ENCODE results near the gene KIAA2012.

DNA sequence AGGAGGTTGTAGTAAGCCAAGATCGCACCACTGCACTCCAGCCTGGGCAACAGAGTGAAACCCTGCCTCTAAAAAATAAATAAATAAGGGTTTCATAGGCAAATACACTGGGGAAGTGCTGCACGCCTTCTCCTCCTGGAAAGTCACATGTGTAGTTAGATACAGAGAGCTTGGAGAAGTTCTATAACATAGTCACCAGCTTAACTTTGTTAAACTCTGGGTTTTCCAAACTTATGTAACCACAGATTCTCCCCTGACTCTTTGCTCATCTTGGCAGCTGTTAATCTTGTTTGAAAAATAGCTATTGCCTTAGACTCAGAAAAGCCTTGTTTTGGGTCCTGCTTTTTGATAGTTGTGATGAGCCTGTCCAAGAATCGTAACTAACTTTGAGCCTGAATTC, 25.2 kb downstream of the KIAA2012 start:
- TF ChIP-seq CTCF (IDR thresholded peaks at IDR 0.05), result no peak
- TF ChIP-seq EZH2 (IDR thresholded peaks at IDR 0.05; ENCODE audit: borderline replicate concordance, insufficient read depth, low read depth, low read length, poor library complexity, severe bottlenecking), result no peak

All from B cell (primary cell).